HG02885 (cell line): ENCODE data around the gene STK11IP.

Experiments used
- ATAC-seq: cut with Tn5 transposase; IDR thresholded peaks from one replicate; pipeline ENCODE4 v1.9.1; 2021; ENCODE audit warnings: mild to moderate bottlenecking; ENCODE audit not compliant: unreplicated experiment, poor library complexity

STK11IP gene

GRCh38 chr2:219612577-219613286 lies 15.1 kb downstream of the STK11IP start:
- ATAC-seq, result no peak

DNA sequence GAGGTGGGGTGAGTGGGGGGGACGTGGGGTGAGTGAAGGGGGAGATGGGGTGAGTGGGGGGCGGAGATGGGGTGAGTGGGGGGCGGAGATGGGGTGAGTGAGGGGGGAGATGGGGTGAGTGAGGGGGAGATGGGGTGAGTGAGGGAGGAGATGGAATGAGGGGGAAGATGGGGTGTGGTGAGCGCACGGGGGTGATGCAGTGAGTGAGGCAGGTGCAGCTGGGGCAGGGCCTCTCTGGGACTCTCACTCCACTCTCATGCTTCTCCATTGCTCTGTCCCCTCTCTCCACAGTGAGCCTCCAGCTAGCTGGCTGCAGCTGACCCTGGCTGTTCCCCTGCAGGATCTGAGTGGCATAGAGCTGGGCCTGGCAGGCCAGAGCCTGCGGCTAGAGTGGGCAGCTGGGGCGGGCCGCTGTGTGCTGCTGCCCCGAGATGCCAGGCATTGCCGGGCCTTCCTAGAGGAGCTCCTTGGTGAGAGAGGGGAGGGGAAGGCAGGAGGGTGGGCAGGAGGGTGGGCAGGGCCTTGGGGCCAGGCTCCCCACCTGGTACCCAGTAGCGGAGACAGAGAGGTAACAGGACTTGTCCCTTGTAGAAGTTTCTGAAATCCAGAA lies 15.9 kb downstream of the STK11IP start:
- ATAC-seq, result no peak

GRCh38 chr2:219614076-219614860 lies 16.6 kb downstream of the STK11IP start:
- ATAC-seq, result no peak

DNA sequence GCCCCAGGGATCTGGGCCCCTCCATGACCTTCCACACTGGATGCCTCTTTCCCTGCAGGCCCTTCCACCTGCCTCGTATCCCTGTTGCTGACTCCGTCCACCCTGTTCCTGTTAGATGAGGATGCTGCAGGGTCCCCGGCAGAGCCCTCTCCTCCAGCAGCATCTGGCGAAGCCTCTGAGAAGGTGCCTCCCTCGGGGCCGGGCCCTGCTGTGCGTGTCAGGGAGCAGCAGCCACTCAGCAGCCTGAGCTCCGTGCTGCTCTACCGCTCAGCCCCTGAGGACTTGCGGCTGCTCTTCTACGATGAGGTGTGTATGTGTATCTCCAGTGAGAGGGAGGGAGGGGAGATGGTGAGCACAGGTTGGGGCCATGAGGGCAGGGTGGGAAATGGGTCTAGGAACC lies 17.4 kb downstream of the STK11IP start:
- no peak for ATAC-seq

GRCh38 chr2:219615894-219616293 lies 18.2 kb downstream of the STK11IP start:
- ATAC-seq, result no peak

- no peak for ATAC-seq
Observed at GRCh38 chr2:219616550-219616949, 18.9 kb downstream of the STK11IP start.

- ATAC-seq, result no peak
Observed at GRCh38 chr2:219618733-219619122, 21.1 kb downstream of the STK11IP start.

GRCh38 chr2:219619235-219619634 lies 21.6 kb downstream of the STK11IP start:
- ATAC-seq, result no peak

DNA sequence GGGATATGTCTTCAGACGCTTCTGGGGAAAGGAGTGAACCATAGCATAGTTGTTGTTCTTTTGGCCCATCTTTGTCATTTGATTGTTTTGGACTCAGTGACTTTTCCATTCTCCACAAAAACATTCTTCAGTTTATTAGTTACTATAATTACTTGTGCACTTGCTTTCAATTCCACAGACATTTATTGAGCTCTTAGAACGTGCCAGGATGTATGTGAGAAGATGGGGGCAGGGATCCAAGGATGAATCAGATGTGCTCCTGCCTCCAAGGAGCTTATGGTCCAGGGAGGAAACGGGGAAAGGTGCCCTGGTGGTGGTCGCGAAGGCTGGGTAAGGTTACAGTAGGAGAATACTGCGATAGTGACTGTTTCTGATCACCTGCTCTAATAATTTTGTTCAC lies 22.9 kb downstream of the STK11IP start:
- no peak for ATAC-seq

GRCh38 chr2:219621935-219622334 lies 24.3 kb downstream of the STK11IP start:
- ATAC-seq, result no peak

DNA sequence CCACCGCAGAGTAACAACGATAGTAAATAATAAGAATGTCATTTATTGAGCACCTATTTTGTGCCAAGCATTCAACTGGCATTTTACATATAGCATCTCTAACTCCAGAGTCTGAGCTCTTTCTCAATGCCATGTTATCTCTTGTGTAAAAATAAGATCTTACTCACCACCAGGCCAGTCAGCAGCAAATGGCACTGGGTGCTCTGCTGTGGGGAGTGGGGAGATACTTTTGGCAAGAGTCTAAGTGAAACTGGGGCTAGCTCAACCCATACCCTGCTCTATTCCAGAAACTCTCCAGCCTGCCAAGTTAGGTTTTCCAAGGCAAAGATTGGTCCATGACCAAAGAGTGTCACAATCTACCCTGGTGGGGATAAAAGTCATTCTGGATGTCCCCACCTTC lies 24.8 kb downstream of the STK11IP start:
- no peak for ATAC-seq

DNA sequence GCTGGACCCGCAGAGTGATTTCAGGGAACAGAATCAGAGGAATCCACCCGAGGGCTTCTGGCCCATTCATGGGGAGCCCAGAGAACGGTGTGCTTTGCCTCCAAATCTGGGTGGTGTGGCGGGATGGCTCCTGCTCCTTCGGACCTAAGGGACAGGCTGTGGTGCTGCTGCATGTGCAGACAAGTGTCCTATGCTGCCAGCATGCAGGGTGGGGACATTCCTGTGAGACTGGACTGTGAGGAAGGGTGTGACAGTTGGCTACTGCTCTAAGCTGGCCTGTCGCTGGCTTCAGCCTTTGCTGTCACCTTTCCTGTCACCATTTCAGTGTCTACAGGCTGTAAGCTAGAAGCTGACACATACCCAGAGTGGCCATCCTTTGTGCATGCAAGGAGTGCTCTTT lies 26.9 kb downstream of the STK11IP start:
- no peak for ATAC-seq

DNA sequence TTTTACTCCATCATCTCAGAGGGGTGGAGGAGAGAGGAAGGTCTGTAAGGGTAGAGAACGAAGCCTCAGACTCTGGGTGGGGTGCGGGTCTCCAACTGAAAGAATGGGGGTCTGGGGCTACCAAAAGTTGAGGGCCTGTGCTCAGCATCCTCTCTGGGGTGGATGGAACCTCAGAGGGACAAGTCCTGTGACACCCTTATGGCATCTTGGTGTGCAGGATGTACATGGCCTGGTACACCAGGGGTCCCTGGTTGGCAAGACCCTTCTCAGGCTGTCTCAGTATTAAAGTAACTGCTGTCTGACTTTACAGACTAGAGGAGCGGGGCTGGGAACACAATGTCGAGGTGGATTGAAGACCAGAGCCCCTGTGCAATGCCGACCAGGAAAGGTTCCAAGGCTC lies 27.5 kb downstream of the STK11IP start:
- no peak for ATAC-seq

DNA sequence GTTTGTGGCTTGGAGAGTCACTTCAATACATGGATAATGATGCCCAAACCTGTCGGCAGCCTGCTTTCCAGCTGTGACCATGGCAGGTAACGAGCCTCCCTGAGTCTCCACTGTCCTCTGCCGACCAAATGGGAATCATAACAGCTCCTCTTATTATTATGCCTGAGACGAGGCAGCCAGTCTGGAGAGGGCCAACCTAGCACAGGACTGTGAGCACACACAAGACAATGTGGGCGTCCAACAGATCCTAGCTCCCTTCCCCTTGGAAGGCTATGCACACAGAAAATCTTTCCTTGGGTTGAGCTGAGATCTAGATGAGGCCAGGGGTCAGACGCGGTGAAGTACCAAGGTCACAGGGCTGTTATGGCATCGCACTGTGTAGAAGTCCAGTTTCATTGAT lies 28.9 kb downstream of the STK11IP start:
- ATAC-seq, result no peak

GRCh38 chr2:219627103-219628100 lies 29.7 kb downstream of the STK11IP start, which contains the start of gene SLC4A3:
TSS of gene SLC4A3 (plus strand) at chr2:219627630. CDS start at chr2:219627993, 363 bp downstream.
- ATAC-seq, result peak; percentile 38

DNA sequence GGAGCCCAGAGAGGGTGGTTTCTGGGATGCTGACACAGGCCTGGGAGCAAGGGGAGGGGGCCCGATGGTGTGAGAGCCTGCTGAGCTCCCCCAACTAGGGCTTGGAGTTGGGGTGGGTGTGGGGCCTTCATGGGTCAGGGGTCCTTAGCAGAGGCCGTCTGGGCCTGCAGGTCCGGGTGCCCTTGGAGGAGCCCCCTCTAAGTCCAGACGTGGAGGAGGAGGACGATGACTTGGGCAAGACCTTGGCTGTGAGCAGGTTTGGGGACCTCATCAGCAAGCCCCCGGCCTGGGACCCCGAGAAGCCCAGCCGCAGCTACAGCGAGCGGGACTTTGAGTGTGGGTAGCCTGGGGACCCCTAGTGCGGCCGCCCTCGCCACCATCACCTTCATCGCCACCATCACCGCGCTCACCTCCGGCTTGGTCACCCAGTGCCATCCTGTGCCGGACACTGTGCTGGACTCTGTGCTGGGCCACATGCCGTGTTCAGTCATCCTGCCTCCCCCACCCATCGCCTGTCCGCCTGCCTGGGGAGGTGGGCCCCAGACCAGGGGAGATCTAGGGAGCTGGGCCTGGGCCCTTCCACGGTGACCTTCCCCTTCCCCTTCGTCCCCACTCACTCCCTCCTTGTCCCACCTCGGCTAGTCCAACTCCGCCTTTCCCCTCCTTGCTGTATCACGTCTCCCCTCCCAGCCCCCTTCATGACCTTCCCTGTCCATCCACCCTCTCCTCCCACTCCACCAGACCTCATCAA lies 30.8 kb downstream of the STK11IP start:
- ATAC-seq, result no peak

DNA sequence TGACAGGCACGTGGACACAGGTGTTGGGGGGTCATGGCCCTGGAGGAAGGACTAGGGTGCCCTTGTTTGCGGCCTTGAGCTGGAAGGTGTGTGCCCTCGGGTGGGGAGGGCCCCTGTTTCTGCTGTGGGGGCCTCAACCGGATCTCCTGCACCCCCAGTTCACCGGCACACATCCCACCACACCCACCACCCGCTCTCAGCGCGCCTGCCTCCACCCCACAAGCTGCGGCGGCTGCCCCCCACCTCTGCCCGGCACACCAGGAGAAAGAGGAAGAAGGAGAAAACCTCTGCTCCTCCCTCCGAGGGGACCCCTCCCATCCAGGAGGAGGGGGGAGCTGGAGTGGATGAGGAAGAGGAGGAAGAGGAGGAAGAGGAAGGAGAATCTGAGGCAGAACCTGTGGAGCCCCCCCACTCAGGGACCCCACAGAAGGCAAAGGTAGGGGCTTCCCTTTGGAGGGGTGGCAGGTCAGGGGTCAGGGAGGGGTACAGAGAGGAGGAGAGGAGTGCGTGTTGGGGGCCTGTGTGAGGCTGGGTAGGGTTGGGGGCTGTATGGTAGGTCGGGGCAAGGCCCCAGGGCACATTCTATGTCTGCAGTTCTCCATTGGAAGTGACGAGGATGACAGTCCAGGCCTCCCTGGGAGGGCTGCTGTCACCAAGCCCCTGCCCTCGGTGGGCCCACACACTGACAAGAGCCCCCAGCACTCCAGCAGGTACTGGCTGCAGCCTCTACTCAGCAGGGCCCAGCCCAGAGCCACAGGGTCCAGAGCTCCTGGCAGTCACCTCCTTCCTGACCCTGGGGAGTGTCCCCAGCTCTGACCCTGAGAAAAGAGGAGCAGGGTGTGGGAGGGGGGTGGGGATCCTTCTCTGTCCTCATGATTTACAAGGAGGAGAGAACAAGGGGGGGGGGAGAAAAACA lies 31.6 kb downstream of the STK11IP start:
- no peak for ATAC-seq

GRCh38 chr2:219629976-219630695 lies 32.5 kb downstream of the STK11IP start:
- no peak for ATAC-seq
